ENCODE results near the gene MED12L. TPM values are rescaled to one million over a fixed set of nuclear protein-coding genes. Genes with fewer than 3 reads are reported as not detected.

MED12L gene
- total and polyA plus RNA-seq, 4 donors, result 11.9 to 23.8 (median 12.6) TPM

DNA sequence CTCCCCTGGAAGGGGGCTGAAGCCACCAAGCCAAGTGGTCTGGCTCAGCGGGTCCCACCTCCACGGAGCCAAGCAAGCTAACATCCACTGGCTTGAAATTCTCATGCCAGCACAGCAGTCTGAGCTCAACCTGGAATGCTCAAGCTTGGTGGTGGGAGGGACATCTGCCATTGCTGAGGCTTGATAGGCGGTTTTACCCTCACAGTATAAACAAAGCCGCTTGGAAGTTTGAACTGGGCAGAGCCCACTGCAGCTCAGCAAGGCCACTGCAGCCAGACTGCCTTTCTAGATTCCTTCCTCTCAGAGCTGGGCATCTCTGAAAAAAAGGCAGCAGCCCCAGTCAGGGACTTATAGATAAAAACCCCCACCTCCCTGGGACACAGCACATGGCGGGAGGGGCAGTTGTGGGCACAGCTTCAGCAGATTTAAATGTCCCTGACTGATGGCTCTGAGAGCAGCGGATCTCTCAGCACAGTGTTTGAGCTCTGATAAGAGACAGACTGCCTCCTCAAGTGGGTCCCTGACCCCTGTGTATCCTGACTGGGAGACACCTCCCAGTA, 398.6 kb downstream of the MED12L start:
- Histone ChIP-seq H3K9me3 (ENCODE audit: control insufficient read depth, insufficient read depth, low read length) (no peaks in the 10 kb centered on the region), H3K4me3 (ENCODE audit: low read depth, low read length) (no peak overlapping the region), H3K27me3 (ENCODE audit: control insufficient read depth, insufficient read depth, low read length) (no peaks in the 10 kb centered on the region), H3K36me3 (ENCODE audit: control insufficient read depth, insufficient read depth, low read length) (no peaks in the 10 kb centered on the region), H3K4me1 (ENCODE audit: control insufficient read depth, insufficient read depth, low read length) (no peaks in the 10 kb centered on the region), H3K27ac (ENCODE audit: low read depth, low read length) (no peak overlapping the region)
- DNase-seq (ENCODE audit: low read depth in 4 of 6, low spot score in 6 of 6), result no peak
- WGBS (ENCODE audit: insufficient coverage), result 93% methylated on average over 4 of the region's 6 CpGs

Small RNAs within 50 kb of the gene (small RNA-seq; reads per million reads assigned to genes)
- gene RNA5SP145 (ENCODE audit: low replicate concordance), result 0.16 reads per million

Other genes starting within 250 kb of the MED12L start
- gene MINDY4B, start 180.2 kb upstream of the MED12L start, total RNA-seq, result under 1 TPM in 1 of 2 donors, not detected in 1; 0.20 TPM
- under 1 TPM in 1 of 2 donors, not detected in 1; 0.27 TPM for gene MINDY4B, start 180.2 kb upstream of the MED12L start, polyA plus RNA-seq (ENCODE audit: insufficient read length in 2 of 2)
- not detected for gene CLRN1, start 112.9 kb upstream of the MED12L start, total RNA-seq
- under 1 TPM in 1 of 2 donors, not detected in 1; 0.24 TPM for gene CLRN1, start 112.9 kb upstream of the MED12L start, polyA plus RNA-seq (ENCODE audit: insufficient read length in 2 of 2)
- under 1 TPM; 0.11 to 0.79 TPM for gene GPR171, start 117.6 kb downstream of the MED12L start, total RNA-seq
- gene GPR171, start 117.6 kb downstream of the MED12L start, polyA plus RNA-seq (ENCODE audit: insufficient read length in 2 of 2), result not detected
- gene P2RY14, start 192.9 kb downstream of the MED12L start, total RNA-seq, result 1 to 10 TPM; 6.1 to 8.9 TPM
- gene P2RY14, start 192.9 kb downstream of the MED12L start, polyA plus RNA-seq (ENCODE audit: insufficient read length in 2 of 2), result 1 to 10 TPM; 1.3 to 3.5 TPM
- gene GPR87, start 231.2 kb downstream of the MED12L start, total RNA-seq, result not detected
- gene GPR87, start 231.2 kb downstream of the MED12L start, polyA plus RNA-seq (ENCODE audit: insufficient read length in 2 of 2), result under 1 TPM in 1 of 2 donors, not detected in 1; 0.12 TPM
- gene P2RY13, start 243.9 kb downstream of the MED12L start, total RNA-seq, result 10 to 100 TPM in 1 of 2 donors, 1 to 10 TPM in 1; 5.8 to 15.3 TPM
- gene P2RY13, start 243.9 kb downstream of the MED12L start, polyA plus RNA-seq (ENCODE audit: insufficient read length in 2 of 2), result 10 to 100 TPM in 1 of 2 donors, 1 to 10 TPM in 1; 7.5 to 10.6 TPM